OCI-LY1 (cell line): Measurements from ENCODE around the gene BHLHA9.

Experiments
- H2AFZ ChIP-seq: fragments of 200-600 bp; sonication (generic), shearing (Covaris generic); 2 replicates; pipeline ENCODE4 v1.6.0; 2014; ENCODE audit warnings: antibody characterized with exemption, mild to moderate bottlenecking, low read length
- H3F3A ChIP-seq: fragments of 200-600 bp; sonication (generic), shearing (Covaris generic); 2 replicates; pipeline ENCODE4 v1.6.0; 2014; ENCODE audit warnings: mild to moderate bottlenecking, antibody characterized with exemption, low read length, moderate library complexity; ENCODE audit not compliant: insufficient read depth
- H3K27ac ChIP-seq: fragments of 200-600 bp; sonication (generic); 2 replicates; pipeline ENCODE4 v1.5.1; 2014; ENCODE audit warnings: low read length, mixed run types, mild to moderate bottlenecking, low read depth; ENCODE audit not compliant: poor library complexity, severe bottlenecking
- H3K27me3 ChIP-seq: fragments of 200-600 bp; sonication (generic); 2 replicates; pipeline ENCODE4 v1.6.0; 2014; ENCODE audit warnings: antibody characterized with exemption, mild to moderate bottlenecking, low read length, moderate library complexity; ENCODE audit not compliant: insufficient read depth
- H3K36me3 ChIP-seq: fragments of 200-600 bp; sonication (generic); 2 replicates; pipeline ENCODE4 v1.6.1; 2014; ENCODE audit warnings: mild to moderate bottlenecking, antibody characterized with exemption, low read length, moderate library complexity, mixed read lengths; ENCODE audit not compliant: insufficient read depth
- H3K4me1 ChIP-seq: fragments of 200-600 bp; sonication (generic); 2 replicates; pipeline ENCODE4 v1.5.1; 2014; ENCODE audit warnings: mild to moderate bottlenecking, low read length, moderate library complexity; ENCODE audit not compliant: insufficient read depth, severe bottlenecking
- H3K4me2 ChIP-seq: fragments of 200-600 bp; sonication (generic), shearing (Covaris generic); 2 replicates; pipeline ENCODE4 v1.6.1; 2014; ENCODE audit warnings: low read length
- H3K4me3 ChIP-seq: fragments of 200-600 bp; sonication (generic); 2 replicates; pipeline ENCODE4 v1.5.1; 2014; ENCODE audit warnings: low read length, low read depth, mild to moderate bottlenecking, mixed read lengths; ENCODE audit not compliant: poor library complexity, severe bottlenecking
- H3K79me2 ChIP-seq: fragments of 200-600 bp; shearing (Covaris generic); 2 replicates; pipeline ENCODE4 v1.6.1; 2016; ENCODE audit warnings: mixed run types, low read length, mixed read lengths; ENCODE audit not compliant: insufficient read depth
- H3K9ac ChIP-seq: fragments of 200-600 bp; sonication (generic), shearing (Covaris generic); 2 replicates; pipeline ENCODE4 v1.6.1; 2014; ENCODE audit warnings: mild to moderate bottlenecking, low read length, mixed read lengths
- H3K9me2 ChIP-seq: fragments of 200-600 bp; sonication (generic), shearing (Covaris generic); 2 replicates; pipeline ENCODE4 v1.6.1; 2014; ENCODE audit warnings: low read depth, mild to moderate bottlenecking, low read length, mixed read lengths
- H3K9me3 ChIP-seq: fragments of 200-600 bp; shearing (Covaris generic); 2 replicates; pipeline ENCODE4 v1.6.1; 2014; ENCODE audit warnings: low read length, mixed read lengths
- H4K20me1 ChIP-seq: fragments of 200-600 bp; sonication (generic), shearing (Covaris generic); 2 replicates; pipeline ENCODE4 v1.6.0; 2016; ENCODE audit warnings: mild to moderate bottlenecking, low read length; ENCODE audit not compliant: insufficient read depth
- CTCF ChIP-seq: fragments of 200-600 bp; sonication (generic), shearing (Covaris generic); IDR thresholded peaks from 2 replicates; pipeline ENCODE4 v1.5.1; 2017; ENCODE audit warnings: mild to moderate bottlenecking, antibody characterized with exemption, low read length, moderate library complexity, mixed read lengths
- EZH2 ChIP-seq: fragments of 200-600 bp; sonication (generic), shearing (Covaris generic); IDR thresholded peaks from 2 replicates; pipeline ENCODE4 v1.8.0; 2017; ENCODE audit warnings: borderline replicate concordance, mixed run types, mild to moderate bottlenecking, antibody characterized with exemption, low read length, moderate library complexity, mixed read lengths

The BHLHA9 gene

DNA sequence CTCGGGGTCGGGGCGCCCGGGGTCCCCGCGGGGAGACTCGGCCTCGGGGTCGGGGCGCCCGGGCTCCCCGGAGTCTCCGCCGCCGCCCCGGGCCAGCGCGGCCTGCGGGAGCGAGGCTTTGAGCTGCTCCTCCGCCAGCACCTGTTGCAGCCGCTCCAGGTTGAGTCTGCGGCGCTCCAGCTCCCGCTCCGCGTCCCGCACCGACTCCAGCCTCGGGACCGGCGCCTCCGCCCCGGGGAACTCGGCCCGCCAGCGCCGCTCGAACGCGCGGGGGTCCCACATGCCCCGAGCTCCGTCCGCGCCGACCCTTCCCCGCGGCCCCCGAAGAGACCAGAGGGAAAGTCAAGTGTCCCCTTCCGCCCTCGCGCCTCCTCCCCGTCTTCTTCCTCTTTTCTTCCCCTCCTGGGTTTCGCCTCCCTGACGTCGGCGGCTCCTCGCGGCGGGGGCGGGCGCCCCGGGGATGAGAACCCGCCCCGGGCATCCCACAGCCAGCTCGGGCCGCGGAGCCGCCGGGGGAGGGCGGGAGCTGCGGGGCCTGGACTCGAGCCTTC, 40.8 kb upstream of the BHLHA9 start:
- H3F3A ChIP-seq = 0 out of 2 replicates have a peak, but pooled peaks cover 3% of the 10 kb centered on the region
- H3K9me3 ChIP-seq = no peaks in the 10 kb centered on the region
- no peaks in the 10 kb centered on the region for H4K20me1 ChIP-seq
- peaks cover 24% of the 10 kb centered on the region; the same call in 1 of the 2 replicates for H3K36me3 ChIP-seq
- no peak for TF ChIP-seq CTCF
- TF ChIP-seq EZH2 = no peak
- H3K27ac ChIP-seq = no peak overlapping the region
- peak overlapping the region; percentile 73 for H3K4me3 ChIP-seq
- peaks cover 9% of the 10 kb centered on the region; the same call in 1 of the 2 replicates for H3K27me3 ChIP-seq
- H3K4me2 ChIP-seq = peak overlapping the region; percentile 83
- H3K9me2 ChIP-seq = no peaks in the 10 kb centered on the region
- H2AFZ ChIP-seq = no peak overlapping the region
- peaks cover 28% of the 10 kb centered on the region for H3K79me2 ChIP-seq
- H3K9ac ChIP-seq = peak overlapping the region; percentile 74
- peaks cover 36% of the 10 kb centered on the region for H3K4me1 ChIP-seq

DNA sequence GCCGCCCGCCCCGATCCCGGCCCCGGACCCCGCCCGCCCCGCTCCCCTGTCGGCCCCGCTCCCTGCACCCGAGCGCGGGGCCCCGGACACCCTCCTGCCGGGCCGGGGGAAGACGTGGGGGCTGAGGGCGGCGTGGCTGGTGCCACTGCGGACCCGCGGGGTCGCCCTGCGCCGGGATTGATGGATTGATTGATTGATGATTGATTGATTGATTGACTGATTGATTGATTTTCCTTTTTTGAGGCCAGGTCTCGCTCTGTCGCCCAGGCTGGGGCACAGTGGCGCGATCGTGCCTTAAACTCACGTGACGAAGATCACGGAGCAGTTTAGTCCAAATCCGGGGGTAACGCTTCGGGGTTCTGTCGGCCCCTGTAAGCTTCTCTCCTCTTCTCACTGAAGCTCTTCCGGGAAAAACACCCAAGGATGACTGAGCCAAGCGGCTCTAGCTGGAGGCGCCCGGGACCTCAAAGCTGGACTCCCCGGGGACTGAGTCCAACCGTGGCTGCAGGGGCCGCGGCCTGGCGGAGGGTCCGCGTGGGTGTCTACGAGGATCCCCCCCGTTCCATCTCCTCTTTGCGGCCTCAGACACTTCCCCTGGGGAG, 40.2 kb upstream of the BHLHA9 start:
- TF ChIP-seq CTCF = no peak
- no peak for TF ChIP-seq EZH2
- H3F3A ChIP-seq = 0 out of 2 replicates have a peak, but pooled peaks cover 3% of the 10 kb centered on the region

DNA sequence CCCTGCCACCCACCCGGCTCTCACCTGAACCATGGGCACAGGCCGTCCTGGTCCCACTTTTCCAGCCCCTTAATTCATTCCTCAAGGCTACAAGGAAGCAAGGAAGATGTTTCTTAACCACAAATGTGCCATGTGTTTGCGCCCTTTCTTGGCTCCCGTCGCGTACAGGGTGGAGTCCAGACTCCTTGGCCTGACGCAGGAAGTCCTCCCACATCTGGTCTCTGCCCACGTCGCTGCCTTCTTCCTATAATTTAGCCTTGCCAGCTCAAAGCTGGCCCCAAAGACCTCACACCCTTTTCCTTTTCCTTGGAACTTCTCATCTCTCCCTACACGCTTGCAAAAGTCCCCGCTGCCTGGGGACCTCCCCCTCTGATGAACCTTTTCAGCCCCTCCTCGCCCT, 38.8 kb upstream of the BHLHA9 start:
- Histone ChIP-seq H3K4me1 (peaks cover 23% of the 10 kb centered on the region), H3K36me3 (peaks cover 14% of the 10 kb centered on the region; the same call in 1 of the 2 replicates), H3K27me3 (peaks cover 9% of the 10 kb centered on the region; the same call in 1 of the 2 replicates), H3K79me2 (peaks cover 16% of the 10 kb centered on the region; the same call in 1 of the 2 replicates), H2AFZ (no peak overlapping the region), H3K4me3 (no peak overlapping the region), H3K9ac (no peak overlapping the region), H3F3A (no peaks in the 10 kb centered on the region), H4K20me1 (no peaks in the 10 kb centered on the region), H3K4me2 (no peak overlapping the region), H3K27ac (no peak overlapping the region), H3K9me3 (no peaks in the 10 kb centered on the region), H3K9me2 (no peaks in the 10 kb centered on the region)
- TF ChIP-seq CTCF = no peak
- no peak for TF ChIP-seq EZH2

More for the DNA sequence above, 40.2 kb upstream of the BHLHA9 start:
- H3K27ac ChIP-seq = no peak overlapping the region
- no peaks in the 10 kb centered on the region for H3K9me2 ChIP-seq
- H3K9ac ChIP-seq = peak overlapping the region; percentile 41; the same call in 1 of the 2 replicates
- H3K9me3 ChIP-seq = no peaks in the 10 kb centered on the region
- H3K4me1 ChIP-seq = peaks cover 35% of the 10 kb centered on the region
- peak overlapping the region; percentile 83 for H3K4me2 ChIP-seq
- H3K79me2 ChIP-seq = peaks cover 28% of the 10 kb centered on the region
- peak overlapping the region; percentile 73 for H3K4me3 ChIP-seq
- H3K36me3 ChIP-seq = peaks cover 24% of the 10 kb centered on the region; the same call in 1 of the 2 replicates
- H3K27me3 ChIP-seq = peaks cover 9% of the 10 kb centered on the region; the same call in 1 of the 2 replicates
- no peak overlapping the region for H2AFZ ChIP-seq
- H4K20me1 ChIP-seq = no peaks in the 10 kb centered on the region
